ENCODE results near the gene MEDAG.

- TF ChIP-seq CTCF (IDR thresholded peaks at IDR 0.05) (no peak), POLR2A (IDR thresholded peaks at IDR 0.05) (no peak)
Measured at GRCh38 chr13:30862707-30863106, 43.4 kb upstream of the MEDAG start.
